GM06990 (cell line): Measurements from ENCODE around the gene TFAP2A.

ENCODE experiments used
- DNase-seq: peaks from one replicate; pipeline ENCODE4 v3.0.0-alpha.2; 2011; ENCODE audit not compliant: insufficient read length; ENCODE audit errors: extremely low read depth
- H3K27me3 ChIP-seq: replicated peaks from 2 replicates; pipeline ENCODE4 v1.6.0; 2011; ENCODE audit warnings: low read length; ENCODE audit not compliant: control insufficient read depth, insufficient read depth
- H3K36me3 ChIP-seq: 2 replicates; pipeline ENCODE4 v1.5.1; 2011; ENCODE audit warnings: low read length; ENCODE audit not compliant: control insufficient read depth, insufficient read depth
- H3K4me3 ChIP-seq: replicated peaks from 2 replicates; pipeline ENCODE4 v1.5.1; 2011; ENCODE audit warnings: low read depth, mild to moderate bottlenecking, control low read depth, low read length
- CTCF ChIP-seq: IDR thresholded peaks from 2 replicates; pipeline ENCODE4 v1.5.1; 2011; ENCODE audit warnings: low read length, control low read depth, mild to moderate bottlenecking, inconsistent platforms; ENCODE audit not compliant: insufficient read depth, poor library complexity, severe bottlenecking

Gene TFAP2A

GRCh38 chr6:10355115-10355702 is 59.7 kb downstream of the TFAP2A start:
- Histone ChIP-seq H3K36me3 (no peaks in the 10 kb centered on the region), H3K27me3 (no peaks in the 10 kb centered on the region), H3K4me3 (no peak overlapping the region)
- no peak for DNase-seq
- no peak for TF ChIP-seq CTCF

GRCh38 chr6:10351791-10352190 is 63.1 kb downstream of the TFAP2A start:
- DNase-seq = no peak
- Histone ChIP-seq H3K27me3 (no peaks in the 10 kb centered on the region), H3K36me3 (no peaks in the 10 kb centered on the region), H3K4me3 (no peak overlapping the region)
- no peak for TF ChIP-seq CTCF

GRCh38 chr6:10350720-10351119 is 64.2 kb downstream of the TFAP2A start:
- H3K4me3 ChIP-seq = no peak overlapping the region
- H3K27me3 ChIP-seq = no peaks in the 10 kb centered on the region
- DNase-seq = no peak
- no peaks in the 10 kb centered on the region for H3K36me3 ChIP-seq
- no peak for TF ChIP-seq CTCF

GRCh38 chr6:10347561-10348327 is 67.1 kb downstream of the TFAP2A start:
- no peak overlapping the region for H3K4me3 ChIP-seq
- H3K36me3 ChIP-seq = no peaks in the 10 kb centered on the region
- no peak for TF ChIP-seq CTCF
- no peaks in the 10 kb centered on the region for H3K27me3 ChIP-seq
- DNase-seq = no peak
